GM21529 (cell line): Measurements from ENCODE around the gene PKP1.

Source experiments
- ATAC-seq: cut with Tn5 transposase; IDR thresholded peaks from one replicate; pipeline ENCODE4 v1.9.1; 2021; ENCODE audit not compliant: unreplicated experiment

Gene PKP1

DNA sequence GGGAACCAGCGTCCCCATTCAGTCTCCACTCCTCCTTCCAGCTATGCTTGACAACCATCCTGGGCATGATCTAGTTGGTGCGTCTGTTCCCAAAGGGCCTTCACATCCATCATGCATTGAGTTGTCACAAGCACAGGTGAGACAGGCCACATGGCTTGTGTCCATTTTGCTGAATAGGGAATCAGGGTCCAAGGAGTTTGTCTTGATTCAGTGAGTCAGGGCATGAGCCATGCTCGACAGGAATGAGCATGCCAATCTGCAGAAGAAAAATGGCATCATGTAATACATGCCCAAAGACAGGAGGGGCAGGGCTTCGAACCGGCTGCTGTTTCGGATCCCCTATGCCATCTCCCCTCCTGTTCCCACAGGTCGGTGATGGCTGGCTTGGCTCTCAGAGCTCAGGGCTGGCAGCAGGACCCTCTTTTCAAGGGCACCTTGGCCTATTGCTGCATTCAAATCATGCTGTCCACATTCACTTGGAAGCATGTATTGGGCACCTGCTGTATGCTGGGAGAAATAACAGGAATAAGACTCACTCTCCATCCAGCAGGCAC lies 44.5 kb downstream of the PKP1 start:
- ATAC-seq: no peak

- ATAC-seq: no peak
Observed at GRCh38 chr1:201328576-201328975, 45.3 kb downstream of the PKP1 start.

DNA sequence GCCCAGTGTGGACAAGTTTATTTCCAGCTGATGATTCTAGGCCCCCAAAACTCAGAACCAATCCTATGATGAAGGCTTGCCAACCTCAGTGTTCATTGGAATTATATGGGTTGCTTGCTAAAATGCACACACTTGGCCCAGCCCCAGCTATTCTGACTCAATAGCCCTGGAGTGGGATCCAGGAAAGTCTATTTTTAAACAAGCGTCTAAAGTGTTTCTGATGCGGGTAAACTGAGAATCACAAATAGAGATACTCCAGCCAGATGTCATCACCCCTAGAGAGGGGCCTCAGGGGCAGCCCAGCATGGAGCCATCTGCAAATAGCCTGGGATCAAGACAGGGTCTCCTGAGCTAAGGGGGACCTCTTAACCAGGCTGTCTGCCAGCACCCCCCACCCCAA lies 46.0 kb downstream of the PKP1 start:
- ATAC-seq: no peak

DNA sequence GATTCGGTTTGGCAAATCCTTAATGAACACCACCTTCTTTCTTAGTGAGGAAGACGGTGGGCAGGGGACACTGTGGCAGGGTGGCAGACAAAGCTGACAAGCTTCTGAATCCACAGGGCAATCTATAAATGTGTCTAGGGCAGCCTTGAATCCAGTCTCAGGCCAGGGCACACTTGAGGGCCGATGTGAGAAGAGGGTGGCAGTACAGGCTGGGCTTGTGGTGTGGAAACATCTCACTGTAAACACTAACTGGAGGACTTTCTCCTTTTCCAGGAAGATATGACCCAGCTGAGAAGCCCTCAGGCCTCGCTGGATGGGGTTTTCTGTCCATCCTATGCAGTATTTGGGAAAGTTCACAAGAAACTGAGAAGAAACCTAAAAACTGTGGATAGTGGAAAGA lies 46.5 kb downstream of the PKP1 start:
- no peak for ATAC-seq

DNA sequence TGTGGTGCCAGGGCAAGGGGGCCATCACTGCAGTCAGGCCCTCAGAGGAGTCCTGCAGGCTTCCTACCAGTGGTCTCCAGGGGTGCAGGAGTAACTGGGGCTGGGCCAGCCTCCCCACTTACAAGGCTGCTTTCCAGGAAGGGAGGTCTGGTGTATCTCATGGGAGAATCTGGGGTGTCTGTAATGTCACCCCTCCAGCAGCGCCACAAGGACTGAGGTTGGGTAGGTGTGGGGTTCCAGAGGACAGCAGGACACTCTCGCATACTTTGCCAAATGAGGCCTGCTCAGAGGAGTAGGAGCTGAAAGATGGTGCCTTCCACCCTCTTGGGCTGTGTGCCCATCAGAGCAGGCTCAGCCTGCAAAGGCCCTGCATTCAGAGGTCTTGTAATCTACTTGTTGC lies 47.2 kb downstream of the PKP1 start:
- ATAC-seq: no peak

DNA sequence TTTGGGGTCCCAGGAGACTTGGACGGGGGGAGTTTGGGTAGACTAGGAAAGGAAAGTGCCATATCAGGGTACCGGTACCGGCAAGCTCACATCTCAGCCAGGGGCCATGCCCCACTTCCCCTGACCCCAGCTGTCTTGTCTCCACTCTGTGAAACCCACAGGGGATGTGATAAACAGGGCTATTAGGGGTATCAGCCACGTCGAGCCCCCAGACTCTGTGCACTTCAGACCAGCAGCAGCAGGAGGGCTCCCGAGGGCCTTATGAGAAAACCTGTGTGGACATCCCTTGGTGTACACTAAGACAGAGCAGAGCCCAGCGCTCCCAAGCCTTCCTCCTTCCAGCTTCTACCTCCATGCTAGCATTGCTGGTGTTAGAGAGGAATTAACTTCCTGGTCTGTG lies 47.9 kb downstream of the PKP1 start:
- no peak for ATAC-seq

GRCh38 chr1:201332021-201332420 lies 48.7 kb downstream of the PKP1 start:
- ATAC-seq: no peak

- ATAC-seq: no peak
Observed at GRCh38 chr1:201332616-201333335, 49.5 kb downstream of the PKP1 start.

DNA sequence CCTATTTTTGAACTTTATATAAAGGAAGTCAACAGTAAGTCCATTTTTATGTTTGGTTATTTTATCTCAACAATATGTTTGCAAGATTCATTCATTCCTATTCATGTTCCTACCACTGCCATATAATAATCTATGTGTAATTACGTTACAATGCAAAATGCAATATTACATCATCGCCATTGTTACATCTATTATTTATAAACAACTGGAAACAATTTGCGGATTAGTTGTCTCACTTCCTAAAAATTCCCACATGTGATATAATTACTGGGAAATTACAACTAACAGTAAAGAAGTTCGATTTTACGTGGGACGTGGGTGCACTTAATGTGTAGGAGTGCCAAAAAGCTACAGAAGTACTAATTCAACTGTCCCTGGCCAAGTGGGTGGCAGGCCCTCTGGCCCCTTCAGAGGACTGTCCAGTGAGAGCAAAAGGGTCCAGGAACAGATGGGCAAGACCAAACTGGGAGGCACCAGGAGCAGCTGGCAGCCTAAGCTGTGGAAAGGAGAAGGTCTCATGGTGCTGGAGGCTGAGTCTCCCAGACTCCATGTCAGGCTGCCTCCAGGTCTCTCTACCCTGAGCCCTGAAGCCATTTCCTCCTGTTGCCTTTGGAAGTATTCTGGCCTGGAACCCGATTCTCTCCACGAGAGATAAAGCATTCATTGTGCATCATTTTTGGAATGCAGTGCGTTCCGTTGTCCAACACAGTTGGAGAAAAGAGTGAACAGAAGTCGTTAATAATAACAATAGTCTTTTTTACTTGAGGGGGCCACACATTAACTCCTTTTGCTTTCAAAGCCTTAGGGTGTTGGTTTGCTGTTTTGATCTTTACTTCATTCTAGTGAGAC lies 51.2 kb downstream of the PKP1 start:
- ATAC-seq: no peak

GRCh38 chr1:201335174-201335870 lies 52.0 kb downstream of the PKP1 start:
- no peak for ATAC-seq

- no peak for ATAC-seq
Observed at GRCh38 chr1:201335901-201336300, 52.6 kb downstream of the PKP1 start.

DNA sequence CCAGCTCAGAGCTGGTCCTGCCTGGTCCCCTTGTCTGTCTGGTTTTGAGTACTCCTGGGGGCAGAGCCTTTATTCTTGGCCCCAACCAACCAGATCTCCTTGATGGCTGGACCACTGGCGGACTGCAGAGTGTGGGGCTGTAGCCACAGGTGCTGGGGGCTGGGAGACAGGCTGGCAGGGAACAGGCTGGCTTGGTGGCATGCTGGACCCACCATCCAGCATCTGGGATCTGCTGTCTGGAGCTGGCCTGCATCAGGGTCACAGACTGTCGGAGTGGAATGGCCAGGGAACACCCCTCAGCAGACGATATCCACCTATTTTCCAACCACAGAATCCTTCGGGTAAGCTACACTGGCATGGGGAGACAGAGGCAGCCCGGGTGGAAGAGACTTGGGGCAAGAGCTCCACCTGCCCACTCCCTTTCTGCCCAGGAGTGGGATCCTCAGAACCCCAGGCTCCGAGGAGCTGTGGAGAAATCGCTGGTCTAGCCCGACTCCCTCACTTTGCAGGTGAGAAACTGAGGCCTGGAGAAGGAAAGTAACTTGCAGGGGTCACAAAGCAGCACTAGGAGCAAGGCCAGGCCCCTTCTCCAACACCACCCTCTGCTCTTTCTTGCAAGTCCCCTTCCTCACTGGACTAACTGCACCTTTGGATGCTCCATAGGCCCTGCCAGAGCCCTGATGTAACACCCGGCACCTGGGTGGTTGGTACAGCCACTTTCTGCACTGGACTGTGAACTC lies 53.6 kb downstream of the PKP1 start:
- ATAC-seq: no peak

DNA sequence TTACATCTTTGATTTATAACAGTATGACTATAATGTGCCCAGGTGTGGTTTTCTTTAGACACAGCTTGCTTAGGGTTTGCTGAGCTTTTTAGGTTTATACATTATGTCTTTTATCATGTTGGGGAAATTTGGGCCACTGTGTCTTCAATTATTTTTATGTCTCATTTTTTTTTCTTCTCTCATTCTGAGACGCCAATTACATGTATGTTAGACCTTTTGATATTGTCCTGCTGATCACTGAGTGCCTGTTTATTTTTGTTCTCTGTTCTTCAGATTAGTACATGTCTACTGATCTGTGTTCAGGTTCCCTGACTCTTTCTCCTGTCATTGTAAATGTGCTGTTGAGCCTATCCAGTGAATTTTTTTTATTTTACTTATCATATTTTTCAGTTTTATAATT lies 58.1 kb downstream of the PKP1 start:
- no peak for ATAC-seq

GRCh38 chr1:201344206-201345080 lies 61.1 kb downstream of the PKP1 start:
- ATAC-seq: no peak

DNA sequence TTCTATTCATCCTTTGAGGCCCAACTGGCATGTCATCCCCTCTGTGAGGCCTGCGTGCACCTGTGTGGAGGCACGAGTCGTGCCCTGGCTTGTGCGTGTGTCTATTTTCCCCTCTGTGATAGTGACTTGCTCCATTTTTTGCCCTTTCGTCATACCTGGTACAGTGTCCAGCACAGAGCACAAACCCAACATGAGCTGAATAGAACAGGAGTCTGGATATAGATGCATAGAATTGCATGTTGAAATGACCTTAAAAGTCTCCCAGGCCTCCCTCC lies 61.7 kb downstream of the PKP1 start:
- no peak for ATAC-seq

DNA sequence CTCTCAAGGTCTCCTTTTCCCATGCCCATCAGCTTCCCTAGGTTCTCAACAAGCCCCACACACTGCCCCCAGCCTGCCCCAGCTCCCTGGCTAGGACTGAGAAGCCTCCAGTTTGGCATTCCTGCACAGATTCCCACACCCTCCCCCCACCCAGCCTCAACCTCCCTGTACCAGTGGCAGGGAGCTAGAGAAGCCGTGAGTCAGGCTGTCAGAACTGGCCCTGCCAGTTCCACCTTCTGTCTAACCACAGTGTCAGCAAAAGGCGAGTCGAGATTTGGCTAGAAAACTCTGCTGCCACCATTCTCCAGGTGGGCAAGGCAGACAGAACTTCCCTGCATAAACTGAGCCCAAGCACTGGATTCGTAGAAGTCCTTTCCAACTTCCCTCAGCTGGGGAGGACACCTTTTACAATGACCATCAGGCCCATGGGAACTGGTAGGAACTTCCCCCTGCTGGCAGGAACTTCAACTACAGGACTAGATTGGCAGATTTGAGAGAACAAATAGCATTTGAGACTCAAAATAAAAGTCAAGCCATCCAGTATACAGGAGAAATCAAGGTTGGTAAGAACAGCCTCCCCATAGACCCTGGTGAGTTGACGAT lies 63.1 kb downstream of the PKP1 start:
- no peak for ATAC-seq

- ATAC-seq: no peak
Observed at GRCh38 chr1:201346987-201347386, 63.7 kb downstream of the PKP1 start.

GRCh38 chr1:201347498-201348210 lies 64.3 kb downstream of the PKP1 start:
- no peak for ATAC-seq

GRCh38 chr1:201348211-201348566 lies 64.9 kb downstream of the PKP1 start:
- ATAC-seq: no peak
